Measurements from ENCODE around the gene NEDD4.
"Not testable (repeated sequence)": the region's sequence is repeated elsewhere in the genome, so short reads cannot be mapped to it uniquely, and the experiment has no call there.

DNA sequence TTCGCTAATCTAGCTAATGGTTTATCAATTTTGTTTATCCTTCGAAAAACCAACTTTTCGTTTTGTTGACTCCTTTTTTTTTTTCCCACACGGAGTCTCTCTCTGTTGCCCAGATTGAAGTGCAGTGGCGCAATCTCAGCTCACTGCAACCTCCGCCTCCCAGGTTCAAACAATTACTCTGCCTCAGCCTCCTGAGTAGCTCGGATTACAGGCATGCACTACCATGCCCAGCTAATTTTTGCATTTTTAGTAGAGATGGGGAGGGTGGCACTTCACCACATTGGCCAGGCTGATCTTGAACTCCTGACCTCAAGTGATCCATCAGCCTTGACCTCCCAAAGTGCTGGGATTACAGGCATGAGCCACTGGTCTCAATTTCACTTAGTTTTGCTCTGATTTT is 29.7 kb upstream of the NEDD4 start:
- TF ChIP-seq CTCF, POLR2A (IDR thresholded peaks at IDR 0.05): not testable (repeated sequence)

Data from testis (tissue), 2 donors.